ENCODE results near the gene C2CD2L. TPM values are rescaled to one million over a fixed set of nuclear protein-coding genes. Genes with fewer than 3 reads are reported as not detected.

C2CD2L gene
- total and polyA plus RNA-seq, 2 of the 13 experiments (the other 11 are each of a cell fraction or from before 2014, with no cell fraction given): 3.7 to 5.5 TPM

DNA sequence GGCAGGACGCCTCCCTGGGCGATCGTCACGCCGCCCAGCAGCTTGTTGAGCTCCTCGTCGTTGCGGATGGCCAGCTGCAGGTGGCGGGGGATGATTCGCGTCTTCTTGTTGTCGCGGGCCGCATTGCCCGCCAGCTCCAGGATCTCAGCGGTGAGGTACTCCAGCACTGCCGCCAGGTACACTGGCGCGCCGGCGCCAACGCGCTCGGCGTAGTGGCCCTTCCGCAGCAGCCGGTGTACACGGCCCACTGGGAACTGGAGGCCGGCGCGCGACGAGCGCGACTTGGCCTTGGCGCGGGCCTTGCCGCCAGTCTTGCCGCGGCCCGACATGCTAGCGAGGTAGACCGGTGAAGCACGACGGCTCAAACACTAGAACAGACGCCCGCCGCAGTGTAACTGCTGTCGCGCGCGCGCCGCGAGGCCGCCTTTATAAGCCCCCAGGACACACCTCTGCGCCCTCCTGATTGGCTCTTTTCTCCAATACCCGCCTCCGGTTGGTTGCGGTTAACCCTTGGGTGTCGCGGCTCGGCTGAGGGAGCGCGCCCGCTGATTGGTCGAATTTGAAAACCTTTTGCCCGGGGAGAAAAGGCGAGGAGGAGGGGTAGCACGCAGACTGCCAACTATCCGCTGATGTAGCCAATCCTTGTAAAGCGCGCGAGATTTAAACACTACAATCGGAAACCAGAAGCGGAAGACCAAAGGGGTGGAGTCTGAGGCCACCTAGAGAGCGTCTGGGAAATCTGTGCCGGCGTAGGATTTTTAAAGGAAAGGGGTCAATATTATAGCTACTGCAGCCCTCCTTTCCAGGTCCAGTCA, 11.9 kb upstream of the C2CD2L start (continued):
- TF ChIP-seq SIX4 (CRISPR knock-in tag; IDR thresholded peaks at IDR 0.05): 0 out of 2 replicates have a peak, but pooled peaks have one; percentile 15
- no peak for TF ChIP-seq NCOA5 (CRISPR knock-in tag; IDR thresholded peaks at IDR 0.05)
- no peak for TF ChIP-seq RFX1 (IDR thresholded peaks at IDR 0.05)
- TF ChIP-seq ZFP37 (CRISPR knock-in tag; IDR thresholded peaks at IDR 0.05; ENCODE audit: borderline replicate concordance): no peak; the same call in 1 of the 2 replicates
- peak; percentile 56; the same call in 1 of the 2 replicates for TF ChIP-seq TEF (CRISPR knock-in tag; IDR thresholded peaks at IDR 0.05)
- TF ChIP-seq THYN1 (CRISPR knock-in tag; IDR thresholded peaks at IDR 0.05; ENCODE audit: borderline replicate concordance, low read depth): no peak; the same call in 1 of the 2 replicates
- TF ChIP-seq IRF9 (CRISPR knock-in tag; IDR thresholded peaks at IDR 0.05; ENCODE audit: borderline replicate concordance): peak; percentile 91; the same call in 1 of the 2 replicates
- peak; percentile 53; the same call in 1 of the 2 replicates for TF ChIP-seq ZNF20 (CRISPR knock-in tag; IDR thresholded peaks at IDR 0.05)
- peak; percentile 82; the same call in 1 of the 2 replicates for TF ChIP-seq ZNF841 (CRISPR knock-in tag; IDR thresholded peaks at IDR 0.05; ENCODE audit: borderline replicate concordance)
- TF ChIP-seq RXRB (CRISPR knock-in tag; IDR thresholded peaks at IDR 0.05; ENCODE audit: borderline replicate concordance): no peak; the same call in 1 of the 2 replicates
- peak; percentile 68 for TF ChIP-seq YY1 (IDR thresholded peaks at IDR 0.05; ENCODE audit: insufficient read depth, insufficient replicate concordance, low read depth, low read length)
- peak; percentile 65; the same call in 1 of the 2 replicates for TF ChIP-seq RNF2 (conservative IDR thresholded peaks at IDR 0.05; ENCODE audit: low read depth)
- no peak for TF ChIP-seq ZNF512B (CRISPR knock-in tag; IDR thresholded peaks at IDR 0.05; ENCODE audit: borderline replicate concordance)
- 0 out of 2 replicates have a peak, but pooled peaks have one; percentile 45 for TF ChIP-seq ZBTB10 (CRISPR knock-in tag; IDR thresholded peaks at IDR 0.05; ENCODE audit: borderline replicate concordance)
- peak; percentile 84 for TF ChIP-seq ZNF253 (CRISPR knock-in tag; IDR thresholded peaks at IDR 0.05; ENCODE audit: borderline replicate concordance)
- TF ChIP-seq ZNF839 (CRISPR knock-in tag; IDR thresholded peaks at IDR 0.05; ENCODE audit: borderline replicate concordance): peak; percentile 94
- TF ChIP-seq ZNF782 (CRISPR knock-in tag; IDR thresholded peaks at IDR 0.05; ENCODE audit: borderline replicate concordance): peak; percentile 81; the same call in 1 of the 2 replicates
- TF ChIP-seq ZNF263 (CRISPR knock-in tag; IDR thresholded peaks at IDR 0.05): no peak; the same call in 1 of the 2 replicates
- TF ChIP-seq ZFAT (CRISPR knock-in tag; conservative IDR thresholded peaks at IDR 0.05): no peak
- peak; percentile 11 for TF ChIP-seq ZNF331 (CRISPR knock-in tag; IDR thresholded peaks at IDR 0.05)
- TF ChIP-seq SETDB1 (CRISPR knock-in tag; IDR thresholded peaks at IDR 0.05; ENCODE audit: borderline replicate concordance): no peak
- peak; percentile 96 for TF ChIP-seq DR1 (CRISPR knock-in tag; IDR thresholded peaks at IDR 0.05)

Measured in HepG2 (cell line).